Loucy (cell line): ENCODE measurements around the gene NPTXR.

ENCODE experiments used
- CTCF ChIP-seq: fragments of 200-600 bp; sonication (generic); conservative IDR thresholded peaks from 2 replicates; pipeline ENCODE4 v1.5.1; 2014; ENCODE audit warnings: mild to moderate bottlenecking, antibody characterized with exemption, low read length
- EZH2phosphoT487 ChIP-seq: fragments of 200-600 bp; IDR thresholded peaks from 2 replicates; pipeline ENCODE4 v1.6.1; 2018; ENCODE audit warnings: antibody characterized with exemption, mild to moderate bottlenecking, moderate library complexity, borderline replicate concordance

GRCh38 chr22:38844315-38845003, 631 bp upstream of the NPTXR start:
- no peak for TF ChIP-seq CTCF
- TF ChIP-seq EZH2phosphoT487: no peak
